ENCODE results near the gene CNTLN. TPM values are rescaled to one million over a fixed set of nuclear protein-coding genes. Genes with fewer than 3 reads are reported as not detected.

Gene CNTLN
- total RNA-seq, 2 experiments from 2014 or later: 1.2 to 1.5 TPM

DNA sequence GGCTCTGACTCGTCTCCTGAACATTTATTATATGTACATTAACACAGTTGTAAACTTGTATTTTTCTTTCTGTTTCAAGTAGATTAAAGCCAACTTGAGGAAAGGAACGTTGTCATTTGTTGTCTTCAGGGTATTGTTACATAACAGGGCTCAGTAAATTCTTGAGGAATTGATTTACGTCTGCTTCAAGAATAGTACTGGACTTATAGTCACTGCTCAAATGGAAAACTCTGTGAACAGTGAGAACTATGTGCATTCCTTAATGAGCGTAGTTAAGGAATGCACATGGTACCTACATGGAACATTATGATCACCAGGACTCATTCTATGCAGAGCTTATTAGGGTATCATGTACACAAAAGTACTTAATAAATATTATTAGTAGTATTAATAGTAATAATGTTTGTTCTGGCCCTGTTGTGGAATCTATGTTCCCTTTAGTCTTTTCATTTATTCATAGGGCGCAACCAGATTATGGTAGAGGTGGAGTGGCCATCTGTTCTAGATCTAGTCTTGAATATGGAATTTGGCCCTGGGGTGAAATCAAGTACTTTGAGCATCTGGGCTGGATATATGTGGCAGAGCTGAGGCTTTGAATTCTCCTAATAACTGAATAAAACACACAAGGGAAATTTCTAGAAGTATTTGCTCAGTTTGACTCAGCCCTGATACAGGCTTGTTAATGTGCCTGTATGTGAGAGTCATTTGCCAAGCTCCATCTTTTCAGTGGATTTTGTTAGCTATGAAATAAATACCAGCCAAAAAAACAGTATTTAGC lies 335.4 kb downstream of the CNTLN start:
- no peak for ATAC-seq
- ChIA-PET POLR2A (no interaction called here), CTCF (interaction anchor here (0.8 kb wide), 1 partner anchor 10 kb away, joined by 3 read pairs; no protein-coding TSS in a partner anchor)
- Mint-ChIP-seq H3K27ac (no peak overlapping the region), H3K27me3 (ENCODE audit: low read depth) (no peaks in the 10 kb centered on the region), H3K36me3 (ENCODE audit: low read depth) (no peaks in the 10 kb centered on the region), H3K4me1 (ENCODE audit: low read depth) (no peaks in the 10 kb centered on the region), H3K9me3 (ENCODE audit: insufficient read depth) (no peaks in the 10 kb centered on the region), H3K4me3 (no peak overlapping the region)
- DNase-seq: no peak

DNA sequence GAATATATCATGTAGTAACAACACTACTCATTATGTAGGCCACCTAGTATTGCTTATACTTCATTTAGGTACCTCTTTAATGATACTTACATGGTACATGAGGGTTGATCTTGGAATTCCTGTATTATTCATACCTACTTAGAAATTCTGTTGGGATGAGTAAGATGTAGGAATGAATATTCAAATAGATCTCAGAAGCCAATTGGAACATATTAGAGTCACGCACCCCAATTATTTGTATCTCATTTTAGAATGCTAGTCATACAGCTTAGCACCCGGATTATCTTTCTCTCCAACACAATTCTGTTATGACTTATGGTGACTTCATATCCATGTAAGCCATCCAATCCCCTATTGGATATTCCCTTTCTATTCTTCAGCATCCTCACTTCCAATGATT lies 337.3 kb downstream of the CNTLN start:
- H3K36me3 Mint-ChIP-seq (ENCODE audit: low read depth): no peaks in the 10 kb centered on the region
- CTCF ChIA-PET: interaction anchor here (1.0 kb wide), 1 partner anchor 9 kb away, joined by 4 read pairs; no protein-coding TSS in a partner anchor
- ATAC-seq (no peak), DNase-seq (no peak)
- POLR2A ChIA-PET: interaction anchor here (0.6 kb wide), 1 partner anchor 29 kb away, joined by 3 read pairs; no protein-coding TSS in a partner anchor
- H3K4me1 Mint-ChIP-seq (ENCODE audit: low read depth): no peaks in the 10 kb centered on the region
- no peak overlapping the region for H3K4me3 Mint-ChIP-seq
- no peak overlapping the region for H3K27ac Mint-ChIP-seq
- no peaks in the 10 kb centered on the region for H3K9me3 Mint-ChIP-seq (ENCODE audit: insufficient read depth)
- H3K27me3 Mint-ChIP-seq (ENCODE audit: low read depth): no peaks in the 10 kb centered on the region

GRCh38 chr9:17476401-17476800 lies 341.6 kb downstream of the CNTLN start:
- no peaks in the 10 kb centered on the region for H3K27me3 Mint-ChIP-seq (ENCODE audit: low read depth)
- no peaks in the 10 kb centered on the region for H3K9me3 Mint-ChIP-seq (ENCODE audit: insufficient read depth)
- no peak overlapping the region for H3K4me3 Mint-ChIP-seq
- ATAC-seq (no peak), DNase-seq (no peak)
- no peaks in the 10 kb centered on the region for H3K36me3 Mint-ChIP-seq (ENCODE audit: low read depth)
- H3K27ac Mint-ChIP-seq: no peak overlapping the region
- ChIA-PET CTCF (interaction anchor here (0.7 to 1.1 kb wide), 2 partner anchors 13 to 51 kb away, joined by 3 to 5 read pairs; no protein-coding TSS in a partner anchor), POLR2A (no interaction called here)
- H3K4me1 Mint-ChIP-seq (ENCODE audit: low read depth): no peaks in the 10 kb centered on the region

DNA sequence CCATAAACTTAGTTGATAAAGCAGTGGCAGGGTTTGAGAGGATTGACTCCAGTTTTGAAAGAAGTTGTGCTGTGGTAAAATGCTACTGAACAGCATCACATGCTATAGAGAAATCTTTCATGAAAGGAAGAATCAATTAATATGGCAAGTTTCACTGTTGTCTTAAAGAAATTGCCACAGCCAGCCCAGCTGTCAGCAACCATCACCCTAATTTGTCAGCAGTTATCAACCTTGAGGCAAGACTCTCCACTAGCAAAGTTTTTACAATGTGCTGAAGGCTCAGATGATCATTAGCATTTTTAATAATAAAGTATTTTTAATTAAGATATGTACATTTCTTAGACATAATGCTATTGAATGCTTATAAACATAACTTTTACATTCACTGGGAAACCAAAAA lies 343.0 kb downstream of the CNTLN start:
- POLR2A ChIA-PET: no interaction called here
- H3K27me3 Mint-ChIP-seq (ENCODE audit: low read depth): no peaks in the 10 kb centered on the region
- H3K9me3 Mint-ChIP-seq (ENCODE audit: insufficient read depth): no peaks in the 10 kb centered on the region
- ATAC-seq (no peak), DNase-seq (no peak)
- no peaks in the 10 kb centered on the region for H3K4me1 Mint-ChIP-seq (ENCODE audit: low read depth)
- no peaks in the 10 kb centered on the region for H3K36me3 Mint-ChIP-seq (ENCODE audit: low read depth)
- CTCF ChIA-PET: no interaction called here
- no peak overlapping the region for H3K27ac Mint-ChIP-seq
- H3K4me3 Mint-ChIP-seq: no peak overlapping the region

- H3K4me3 Mint-ChIP-seq: no peak overlapping the region
- ChIA-PET CTCF (no interaction called here), POLR2A (no interaction called here)
- H3K9me3 Mint-ChIP-seq (ENCODE audit: insufficient read depth): no peaks in the 10 kb centered on the region
- no peaks in the 10 kb centered on the region for H3K36me3 Mint-ChIP-seq (ENCODE audit: low read depth)
- DNase-seq (no peak), ATAC-seq (no peak)
- H3K4me1 Mint-ChIP-seq (ENCODE audit: low read depth): no peaks in the 10 kb centered on the region
- H3K27ac Mint-ChIP-seq: no peak overlapping the region
- H3K27me3 Mint-ChIP-seq (ENCODE audit: low read depth): no peaks in the 10 kb centered on the region
These were observed 346.1 kb downstream of the CNTLN start for GRCh38 chr9:17480966-17481365.

DNA sequence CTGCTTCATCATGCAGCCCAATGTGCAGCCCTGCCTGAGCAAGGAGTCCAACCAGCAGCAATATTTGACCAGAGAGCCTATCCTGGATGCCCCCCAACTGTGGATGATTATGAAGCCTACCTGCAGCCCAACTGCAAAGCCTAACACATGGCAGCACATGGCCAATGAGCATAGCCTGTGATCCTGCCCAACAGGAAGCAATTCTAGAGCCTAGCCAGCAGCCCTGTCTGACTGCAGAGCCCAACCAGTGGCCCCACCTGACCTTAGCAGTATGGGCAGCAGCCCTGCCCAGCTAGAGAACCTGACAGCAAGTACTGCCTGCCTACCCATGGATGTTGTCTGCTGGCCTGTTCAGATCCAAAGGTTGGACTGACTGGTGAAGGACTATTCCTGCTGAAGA lies 346.7 kb downstream of the CNTLN start:
- Mint-ChIP-seq H3K4me1 (ENCODE audit: low read depth) (no peaks in the 10 kb centered on the region), H3K4me3 (no peak overlapping the region), H3K27ac (no peak overlapping the region), H3K36me3 (ENCODE audit: low read depth) (no peaks in the 10 kb centered on the region), H3K9me3 (ENCODE audit: insufficient read depth) (no peaks in the 10 kb centered on the region), H3K27me3 (ENCODE audit: low read depth) (no peaks in the 10 kb centered on the region)
- CTCF ChIA-PET: no interaction called here
- ATAC-seq: no peak
- no peak for DNase-seq
- POLR2A ChIA-PET: no interaction called here

GRCh38 chr9:17484906-17485305 lies 350.1 kb downstream of the CNTLN start:
- no peak for DNase-seq
- CTCF ChIA-PET: interaction anchor here (1.4 kb wide), 1 partner anchor 422 kb away, joined by 3 read pairs; no protein-coding TSS in a partner anchor

GRCh38 chr9:17486396-17486795 lies 351.6 kb downstream of the CNTLN start:
- H3K27ac Mint-ChIP-seq: no peak overlapping the region
- no peaks in the 10 kb centered on the region for H3K36me3 Mint-ChIP-seq (ENCODE audit: low read depth)
- ChIA-PET CTCF (no interaction called here), POLR2A (no interaction called here)
- no peak for DNase-seq
- H3K4me1 Mint-ChIP-seq (ENCODE audit: low read depth): no peaks in the 10 kb centered on the region
- H3K9me3 Mint-ChIP-seq (ENCODE audit: insufficient read depth): no peaks in the 10 kb centered on the region
- no peak overlapping the region for H3K4me3 Mint-ChIP-seq
- ATAC-seq: no peak
- no peaks in the 10 kb centered on the region for H3K27me3 Mint-ChIP-seq (ENCODE audit: low read depth)

More at GRCh38 chr9:17484906-17485305, 350.1 kb downstream of the CNTLN start:
- H3K9me3 Mint-ChIP-seq (ENCODE audit: insufficient read depth): no peaks in the 10 kb centered on the region
- POLR2A ChIA-PET: no interaction called here
- H3K27me3 Mint-ChIP-seq (ENCODE audit: low read depth): no peaks in the 10 kb centered on the region
- ATAC-seq: no peak
- no peaks in the 10 kb centered on the region for H3K36me3 Mint-ChIP-seq (ENCODE audit: low read depth)
- H3K4me3 Mint-ChIP-seq: no peak overlapping the region
- H3K27ac Mint-ChIP-seq: no peak overlapping the region
- H3K4me1 Mint-ChIP-seq (ENCODE audit: low read depth): no peaks in the 10 kb centered on the region

- CTCF ChIA-PET: no interaction called here
These were observed 352.6 kb downstream of the CNTLN start for GRCh38 chr9:17487467-17487866.

DNA sequence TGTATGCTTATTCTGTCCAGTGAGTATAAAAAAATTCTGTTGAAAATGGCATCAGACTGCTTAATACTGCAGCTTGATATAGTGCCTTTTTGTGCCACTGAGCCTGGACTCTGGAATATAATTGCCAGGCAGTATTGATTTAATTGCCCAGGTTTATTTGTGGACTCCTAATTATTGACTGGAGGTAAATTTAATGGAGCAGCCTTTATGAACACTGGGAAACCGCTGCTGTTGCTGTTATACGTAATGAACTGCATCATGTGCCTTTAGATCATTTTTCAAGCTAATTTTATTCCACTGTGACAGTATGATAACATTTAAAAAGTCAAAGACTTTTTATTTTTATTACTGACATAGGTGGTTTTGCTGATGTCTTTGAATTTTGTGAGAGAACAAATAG lies 353.8 kb downstream of the CNTLN start:
- H3K4me3 Mint-ChIP-seq: no peak overlapping the region
- ATAC-seq: no peak

More at GRCh38 chr9:17487467-17487866, 352.6 kb downstream of the CNTLN start:
- Mint-ChIP-seq H3K4me1 (ENCODE audit: low read depth) (no peaks in the 10 kb centered on the region), H3K36me3 (ENCODE audit: low read depth) (no peaks in the 10 kb centered on the region), H3K27ac (no peak overlapping the region), H3K9me3 (ENCODE audit: insufficient read depth) (no peaks in the 10 kb centered on the region), H3K27me3 (ENCODE audit: low read depth) (no peaks in the 10 kb centered on the region), H3K4me3 (no peak overlapping the region)
- POLR2A ChIA-PET: no interaction called here
- ATAC-seq (no peak), DNase-seq (no peak)

DNA sequence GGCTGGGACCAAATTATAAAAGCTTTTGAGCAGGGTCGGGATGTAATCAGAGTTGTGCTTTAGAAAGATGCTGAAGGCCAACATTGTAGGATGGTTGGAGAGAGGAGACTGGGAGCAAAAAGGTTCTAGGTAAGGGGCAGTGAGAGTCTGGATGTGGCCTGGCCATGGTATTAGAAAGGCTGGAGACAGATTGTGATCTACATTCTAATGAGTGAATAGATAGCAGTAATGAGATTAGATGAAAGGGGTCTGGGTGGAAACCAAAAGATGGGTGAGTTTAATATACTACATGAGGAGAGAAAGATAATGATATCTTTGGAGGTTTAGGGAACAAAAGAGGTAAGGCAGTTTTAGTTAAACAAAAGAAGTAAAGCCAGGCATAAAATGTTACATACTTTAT lies 355.3 kb downstream of the CNTLN start:
- no peaks in the 10 kb centered on the region for H3K27me3 Mint-ChIP-seq (ENCODE audit: low read depth)
- ChIA-PET POLR2A (no interaction called here), CTCF (no interaction called here)
- no peak overlapping the region for H3K27ac Mint-ChIP-seq
- H3K4me3 Mint-ChIP-seq: no peak overlapping the region
- no peaks in the 10 kb centered on the region for H3K9me3 Mint-ChIP-seq (ENCODE audit: insufficient read depth)
- ATAC-seq (no peak), DNase-seq (no peak)
- H3K36me3 Mint-ChIP-seq (ENCODE audit: low read depth): no peaks in the 10 kb centered on the region
- H3K4me1 Mint-ChIP-seq (ENCODE audit: low read depth): no peaks in the 10 kb centered on the region

More for the DNA sequence above, 353.8 kb downstream of the CNTLN start:
- Mint-ChIP-seq H3K27ac (no peak overlapping the region), H3K9me3 (ENCODE audit: insufficient read depth) (no peaks in the 10 kb centered on the region), H3K36me3 (ENCODE audit: low read depth) (no peaks in the 10 kb centered on the region), H3K4me1 (ENCODE audit: low read depth) (no peaks in the 10 kb centered on the region), H3K27me3 (ENCODE audit: low read depth) (no peaks in the 10 kb centered on the region)
- DNase-seq: no peak
- ChIA-PET POLR2A (no interaction called here), CTCF (no interaction called here)

DNA sequence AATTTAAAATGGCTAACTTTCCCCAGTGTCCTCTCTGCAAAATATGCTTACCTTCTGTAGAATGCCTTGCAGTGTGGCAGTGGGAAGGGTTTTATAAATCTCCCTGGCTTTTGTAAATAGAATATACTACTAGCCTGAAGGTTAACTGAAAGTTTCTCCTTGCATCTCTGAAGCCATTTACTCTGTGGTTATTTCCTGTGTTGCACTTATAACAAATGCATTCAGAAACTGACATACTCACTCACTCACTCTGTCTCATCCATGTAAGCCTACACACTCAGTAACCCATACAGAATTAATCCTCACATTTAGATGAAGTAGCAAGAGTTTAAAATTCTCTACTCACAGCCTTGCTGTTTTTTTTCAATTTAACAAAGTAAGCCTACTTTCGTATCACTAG lies 356.9 kb downstream of the CNTLN start:
- no peak overlapping the region for H3K4me3 Mint-ChIP-seq
- DNase-seq: no peak
- ATAC-seq: no peak
- CTCF ChIA-PET: no interaction called here
- POLR2A ChIA-PET: no interaction called here
- H3K36me3 Mint-ChIP-seq (ENCODE audit: low read depth): no peaks in the 10 kb centered on the region
- no peaks in the 10 kb centered on the region for H3K9me3 Mint-ChIP-seq (ENCODE audit: insufficient read depth)
- no peaks in the 10 kb centered on the region for H3K27me3 Mint-ChIP-seq (ENCODE audit: low read depth)
- H3K27ac Mint-ChIP-seq: no peak overlapping the region
- H3K4me1 Mint-ChIP-seq (ENCODE audit: low read depth): no peaks in the 10 kb centered on the region

DNA sequence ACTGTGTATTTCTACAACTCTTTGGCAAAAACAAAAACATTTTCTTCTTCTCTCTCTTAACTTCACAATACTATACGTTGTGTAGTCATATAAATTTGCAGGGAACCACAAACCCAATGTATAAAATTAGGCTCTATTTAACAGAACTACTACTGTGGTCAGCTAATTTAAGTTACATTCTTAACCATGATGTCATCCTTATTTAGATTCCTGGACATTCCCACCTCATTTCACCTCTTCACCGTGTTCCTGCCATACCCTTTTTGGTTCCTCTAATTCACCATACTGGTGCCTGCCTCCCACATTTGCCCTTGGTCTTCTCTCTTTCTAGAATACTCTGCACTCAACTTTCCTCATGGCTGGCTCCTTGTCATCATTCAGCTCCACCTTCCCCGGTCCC lies 368.4 kb downstream of the CNTLN start:
- POLR2A ChIA-PET: no interaction called here
- no peak for ATAC-seq
- H3K9me3 Mint-ChIP-seq (ENCODE audit: insufficient read depth): no peaks in the 10 kb centered on the region

More for the DNA sequence above, 368.4 kb downstream of the CNTLN start:
- Mint-ChIP-seq H3K4me3 (no peak overlapping the region), H3K4me1 (ENCODE audit: low read depth) (no peaks in the 10 kb centered on the region), H3K27me3 (ENCODE audit: low read depth) (no peaks in the 10 kb centered on the region), H3K27ac (no peak overlapping the region), H3K36me3 (ENCODE audit: low read depth) (no peaks in the 10 kb centered on the region)
- CTCF ChIA-PET: no interaction called here
- DNase-seq: no peak
